GM19438 (cell line): ENCODE results near the gene ABHD5.

Source experiments
- ATAC-seq: cut with Tn5 transposase; IDR thresholded peaks from one replicate; pipeline ENCODE4 v1.9.1; 2021; ENCODE audit warnings: low read depth; ENCODE audit not compliant: unreplicated experiment

The ABHD5 gene

DNA sequence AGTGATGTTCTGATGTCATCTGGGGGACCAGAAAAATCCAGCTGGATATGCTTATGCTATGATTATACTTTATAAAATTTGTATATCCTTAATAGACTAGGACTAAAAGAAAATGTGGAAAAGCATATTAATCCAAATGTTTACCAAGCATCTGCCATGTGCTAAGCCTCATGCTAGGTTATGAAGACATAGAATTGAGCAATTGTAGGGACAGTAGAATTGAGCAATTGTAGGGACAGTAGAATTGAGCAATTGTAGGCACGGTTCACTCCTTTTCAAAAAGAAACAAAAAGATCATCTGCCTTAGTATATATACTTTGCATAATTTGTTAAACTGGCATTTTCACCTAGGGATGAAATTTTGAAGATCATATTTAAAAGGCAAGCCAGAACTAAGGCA is 18.3 kb downstream of the ABHD5 start:
- ATAC-seq: no peak

DNA sequence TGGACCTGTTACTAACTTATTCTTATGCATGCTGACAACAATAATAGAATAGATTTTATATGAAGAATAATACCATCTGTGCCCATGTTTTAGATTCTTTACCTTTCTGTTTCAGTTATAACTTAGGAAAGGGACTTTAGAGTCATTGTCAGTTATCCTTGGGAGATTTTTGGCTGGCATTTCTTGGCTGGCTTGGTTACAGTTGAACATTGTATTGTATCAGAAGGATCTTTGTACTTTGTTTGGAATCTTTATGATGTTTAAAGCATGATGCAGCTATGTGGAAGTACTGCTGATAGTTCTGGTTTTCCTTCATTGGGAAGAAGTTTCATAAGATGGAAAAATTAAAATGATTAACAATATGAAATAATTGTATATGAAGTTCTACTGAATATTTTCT is 19.9 kb downstream of the ABHD5 start:
- no peak for ATAC-seq

DNA sequence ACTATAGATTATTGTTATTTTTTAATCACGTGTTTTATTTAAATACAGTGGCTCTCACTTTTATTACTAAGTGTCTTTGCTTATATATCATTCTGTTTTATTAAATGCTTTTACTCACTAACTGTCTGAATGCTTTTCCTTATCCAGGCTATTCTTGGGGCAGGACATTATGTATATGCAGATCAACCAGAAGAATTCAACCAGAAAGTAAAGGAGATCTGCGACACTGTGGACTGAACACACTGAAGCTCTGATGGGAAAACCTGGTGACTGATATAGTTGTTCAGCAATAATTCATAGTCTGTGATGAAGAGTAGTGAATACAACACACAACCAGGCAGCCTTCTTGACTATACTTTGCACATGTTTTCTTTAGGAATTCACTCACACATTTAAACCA is 27.6 kb downstream of the ABHD5 start:
- ATAC-seq: no peak

DNA sequence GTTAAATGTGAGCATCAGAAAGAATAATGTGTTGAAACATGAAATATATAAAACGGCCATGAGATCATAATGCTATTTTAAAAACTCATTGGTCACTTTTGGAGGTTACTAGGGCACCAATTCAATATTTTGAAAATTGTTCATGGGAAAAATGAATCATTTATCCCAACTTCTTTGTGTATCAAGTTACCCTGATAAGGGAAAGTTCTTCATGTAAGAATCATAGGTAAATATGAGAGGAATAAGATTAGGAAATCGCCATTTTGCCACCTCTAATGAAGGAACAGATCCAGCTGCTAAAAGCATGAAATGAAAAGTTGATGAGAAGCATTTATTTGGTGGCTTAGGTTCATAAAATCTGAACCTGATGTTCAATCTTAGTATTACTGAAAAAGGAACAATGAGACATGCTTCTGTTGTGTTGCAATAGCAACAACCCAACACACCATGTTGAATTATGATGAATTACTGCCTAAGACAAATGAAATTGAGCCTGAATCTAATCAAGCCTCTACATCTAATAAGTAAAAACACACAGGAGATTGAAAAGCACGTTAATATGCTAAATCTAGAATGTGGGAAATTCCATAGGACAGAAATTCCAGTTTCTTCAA is 32.5 kb downstream of the ABHD5 start:
- ATAC-seq: no peak

DNA sequence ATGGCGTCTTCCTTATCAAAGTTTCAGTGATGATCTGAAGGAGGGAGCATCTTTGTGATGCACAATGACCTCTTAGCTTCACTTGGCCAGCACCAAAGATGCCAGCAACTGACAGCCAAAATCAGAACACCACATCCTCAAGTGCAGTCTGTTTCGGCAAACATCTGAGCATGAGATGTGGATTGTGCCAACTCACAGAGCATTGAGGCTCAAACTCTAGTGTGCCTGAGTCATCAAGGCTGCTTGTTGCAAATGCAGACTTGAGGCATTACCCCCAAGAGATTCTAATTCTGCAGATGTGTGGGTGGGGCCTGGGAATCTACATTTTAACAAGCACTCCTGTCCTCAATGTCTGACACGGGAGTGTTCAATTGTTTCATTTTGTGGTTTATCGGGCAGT is 35.8 kb downstream of the ABHD5 start:
- ATAC-seq: no peak

DNA sequence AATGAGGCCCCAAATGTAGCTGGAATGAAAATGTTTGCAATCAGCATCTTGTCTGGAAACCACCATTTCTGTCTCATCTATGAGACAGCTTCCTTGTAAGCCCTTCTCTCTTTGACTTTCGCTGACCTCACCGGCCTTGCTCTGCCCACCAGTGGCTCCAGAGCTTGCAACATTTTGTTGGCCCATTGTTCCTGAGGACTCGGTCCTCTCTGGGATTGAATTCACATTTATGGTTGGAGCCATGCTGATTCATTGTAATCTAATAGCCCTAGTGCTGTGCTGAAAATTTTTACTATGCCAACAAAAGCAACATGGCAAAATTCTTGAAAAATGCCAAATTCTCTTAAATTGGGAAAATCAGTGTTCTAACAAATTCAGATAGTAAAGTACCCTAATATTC is 37.2 kb downstream of the ABHD5 start:
- ATAC-seq: no peak

DNA sequence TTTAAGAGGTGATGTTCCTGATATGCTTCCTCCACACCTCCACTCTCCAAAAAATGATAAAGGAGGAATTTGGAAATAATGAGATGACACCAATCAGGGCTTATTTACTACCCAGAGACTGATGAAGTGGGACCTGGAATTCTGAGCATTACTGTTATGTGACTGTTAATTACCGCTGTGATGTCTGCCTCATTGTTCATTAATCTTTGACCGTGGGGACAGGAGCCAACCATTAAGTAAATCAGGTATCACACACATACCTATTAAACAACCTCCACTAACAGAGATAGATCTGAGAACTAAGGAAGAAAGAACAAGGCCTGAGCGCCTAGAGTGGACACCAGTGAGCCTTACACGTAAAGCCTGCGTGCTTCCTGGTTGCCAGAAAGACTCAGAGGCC is 37.7 kb downstream of the ABHD5 start:
- ATAC-seq: no peak

DNA sequence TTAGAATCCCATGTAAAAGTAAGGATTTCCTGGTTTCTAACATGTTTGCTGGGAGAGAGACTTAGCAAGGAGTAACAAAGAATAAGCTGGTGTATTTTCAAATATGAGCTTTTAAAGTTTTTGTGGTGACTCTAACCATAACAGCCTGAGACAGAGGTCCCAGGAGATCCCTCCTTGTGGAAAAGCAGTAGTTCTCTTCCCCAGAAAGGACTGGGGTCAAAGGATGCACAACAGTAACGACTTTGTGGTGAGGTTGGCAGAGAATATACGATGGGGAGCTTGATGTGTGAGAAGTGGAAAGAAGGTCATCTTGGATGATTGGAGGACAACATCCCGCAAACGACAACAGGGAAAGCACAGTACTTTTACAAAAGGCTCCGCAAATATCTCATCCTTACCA is 38.2 kb downstream of the ABHD5 start:
- ATAC-seq: no peak

DNA sequence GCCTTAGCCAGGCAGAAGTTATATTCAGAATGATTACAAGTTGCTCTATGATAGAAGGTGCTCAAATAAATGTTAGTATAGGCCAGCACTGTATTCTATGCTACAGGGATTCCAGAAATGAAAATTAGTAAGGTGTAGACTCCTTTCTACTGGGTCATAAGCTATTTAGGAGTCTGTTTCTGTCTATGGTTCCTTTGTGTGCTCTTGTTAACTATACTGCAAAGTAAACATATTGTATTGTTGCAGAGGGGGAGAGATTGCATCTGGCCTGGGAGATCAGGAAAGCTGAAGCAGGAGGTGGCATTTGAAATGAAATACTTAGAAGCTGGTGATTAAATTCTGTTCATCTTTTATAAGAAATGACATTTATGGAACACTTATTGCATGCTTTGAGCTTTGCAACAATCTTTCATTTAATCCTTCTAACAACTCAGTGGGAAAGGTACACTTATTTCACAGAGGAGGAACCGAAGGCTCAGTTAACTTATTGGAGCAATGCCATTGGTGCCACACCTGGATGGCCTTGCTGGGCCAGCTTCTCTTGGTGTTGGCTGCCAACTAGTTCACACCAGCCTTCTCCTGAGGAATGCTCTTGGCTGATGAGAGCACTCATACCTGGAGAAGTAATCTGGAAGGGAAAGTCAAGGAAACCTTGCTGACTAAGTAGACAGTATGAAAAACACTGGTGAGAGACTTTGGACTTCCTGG is 39.1 kb downstream of the ABHD5 start:
- ATAC-seq: no peak

DNA sequence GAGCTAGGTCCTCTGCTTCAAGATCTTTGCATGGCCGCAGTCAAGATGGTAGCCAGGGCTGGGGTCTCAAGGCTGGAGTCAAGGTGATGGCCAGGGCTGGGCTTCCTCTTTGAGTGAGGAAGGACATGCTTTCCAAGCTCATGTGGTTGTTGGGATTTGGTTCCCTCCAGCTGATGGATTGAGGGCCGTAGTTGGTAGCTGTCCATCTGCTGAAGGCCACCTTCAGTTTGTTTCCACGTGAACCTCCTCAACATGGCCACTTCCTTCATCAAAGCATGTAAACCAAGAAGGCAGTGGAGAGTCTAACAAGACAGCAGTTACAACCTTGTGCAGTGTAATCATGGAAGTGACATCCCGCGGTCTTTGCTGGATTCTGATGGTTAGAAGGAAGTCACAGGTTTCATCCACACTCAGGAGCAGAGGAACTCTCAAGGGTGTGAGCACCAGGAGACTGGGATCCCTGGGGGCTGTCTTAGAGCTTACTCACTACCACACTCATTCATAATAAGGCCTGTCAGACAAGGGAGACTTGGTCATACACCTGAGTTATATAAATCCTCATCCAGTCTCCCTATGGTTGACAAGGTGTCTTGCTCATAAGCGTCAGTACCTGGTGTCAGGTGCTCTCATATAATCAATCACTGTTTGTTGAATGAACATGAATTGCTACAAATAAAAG is 42.1 kb downstream of the ABHD5 start:
- no peak for ATAC-seq

DNA sequence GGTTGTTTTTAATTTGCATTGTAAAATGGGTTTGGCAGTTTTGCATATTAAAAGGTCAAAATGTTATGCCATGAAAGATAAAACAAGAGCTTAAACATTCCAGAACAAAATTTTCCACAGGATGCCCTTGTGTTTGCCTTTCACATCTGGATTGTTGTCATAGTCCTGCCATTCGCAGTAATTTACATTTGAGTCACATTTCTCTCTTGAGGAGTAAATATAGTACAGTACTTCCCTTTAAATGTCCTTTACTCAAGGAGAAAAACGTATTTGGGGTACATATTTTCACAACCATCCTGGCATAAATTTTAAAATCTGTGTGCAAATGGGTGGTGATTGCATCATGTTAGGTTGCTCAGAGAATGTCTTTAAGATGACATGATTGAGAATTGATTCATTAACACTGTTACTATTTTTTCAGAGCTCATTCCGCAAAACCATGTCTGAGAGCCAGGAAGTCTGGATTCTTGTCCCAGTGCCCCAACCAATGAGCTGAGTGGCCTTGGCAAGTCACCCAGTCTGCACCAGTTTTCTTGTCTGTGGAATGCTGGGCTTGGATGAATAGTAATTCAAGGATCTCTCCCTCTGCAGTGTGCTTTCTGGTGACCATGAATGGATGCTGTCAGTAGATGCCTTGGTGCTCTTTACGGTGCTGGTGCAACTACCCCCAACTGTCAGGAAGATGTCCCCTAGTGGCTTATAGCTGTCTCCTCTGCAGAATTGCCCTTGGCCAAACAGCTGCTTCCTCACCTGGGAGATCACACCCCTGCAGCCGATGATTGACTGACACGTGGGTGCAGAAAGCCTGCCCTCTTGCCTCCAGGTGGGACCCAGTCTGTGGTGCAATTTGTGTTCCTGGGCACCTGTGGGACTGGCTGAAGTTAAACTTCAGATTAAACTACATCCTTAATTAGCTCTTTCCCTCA is 43.0 kb downstream of the ABHD5 start:
- no peak for ATAC-seq

DNA sequence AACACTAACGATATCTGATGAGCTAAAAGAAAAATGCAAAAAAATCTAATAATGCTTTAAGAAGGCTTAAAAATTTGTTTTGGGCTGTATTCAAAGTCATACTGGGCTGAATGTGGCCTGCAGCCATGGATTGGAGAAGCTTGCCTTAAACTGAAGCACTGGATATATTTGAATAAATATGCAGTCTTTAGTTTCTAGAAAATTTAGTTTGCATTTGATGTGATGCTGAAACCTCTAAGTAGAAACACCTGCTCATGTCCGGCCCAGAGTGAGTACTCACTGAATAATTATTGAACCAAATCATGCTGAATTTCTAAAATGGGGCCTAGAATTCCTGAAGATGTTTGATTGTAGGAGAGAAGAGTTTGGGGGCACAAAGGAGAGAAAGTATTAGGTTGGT is 43.9 kb downstream of the ABHD5 start:
- ATAC-seq: no peak

DNA sequence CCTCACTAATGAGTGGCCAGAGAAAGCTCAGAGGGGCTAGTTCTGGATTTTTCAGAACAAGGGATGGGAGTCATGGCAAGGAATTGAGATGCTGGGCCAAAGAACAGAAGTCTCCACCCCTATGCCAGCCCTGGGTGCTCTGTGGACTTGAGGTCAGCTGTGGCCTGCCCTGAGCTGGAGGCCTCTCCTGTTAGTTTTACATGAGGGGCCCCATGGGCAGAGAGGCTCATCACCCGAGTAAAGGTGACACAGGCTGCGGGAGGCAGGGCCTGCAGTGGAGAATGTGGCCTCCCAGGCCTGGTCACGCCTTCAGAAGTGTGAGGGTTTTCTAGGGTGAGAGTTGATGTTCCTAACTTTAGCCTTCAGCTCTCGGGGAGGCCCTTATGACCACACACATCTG is 44.9 kb downstream of the ABHD5 start:
- no peak for ATAC-seq

DNA sequence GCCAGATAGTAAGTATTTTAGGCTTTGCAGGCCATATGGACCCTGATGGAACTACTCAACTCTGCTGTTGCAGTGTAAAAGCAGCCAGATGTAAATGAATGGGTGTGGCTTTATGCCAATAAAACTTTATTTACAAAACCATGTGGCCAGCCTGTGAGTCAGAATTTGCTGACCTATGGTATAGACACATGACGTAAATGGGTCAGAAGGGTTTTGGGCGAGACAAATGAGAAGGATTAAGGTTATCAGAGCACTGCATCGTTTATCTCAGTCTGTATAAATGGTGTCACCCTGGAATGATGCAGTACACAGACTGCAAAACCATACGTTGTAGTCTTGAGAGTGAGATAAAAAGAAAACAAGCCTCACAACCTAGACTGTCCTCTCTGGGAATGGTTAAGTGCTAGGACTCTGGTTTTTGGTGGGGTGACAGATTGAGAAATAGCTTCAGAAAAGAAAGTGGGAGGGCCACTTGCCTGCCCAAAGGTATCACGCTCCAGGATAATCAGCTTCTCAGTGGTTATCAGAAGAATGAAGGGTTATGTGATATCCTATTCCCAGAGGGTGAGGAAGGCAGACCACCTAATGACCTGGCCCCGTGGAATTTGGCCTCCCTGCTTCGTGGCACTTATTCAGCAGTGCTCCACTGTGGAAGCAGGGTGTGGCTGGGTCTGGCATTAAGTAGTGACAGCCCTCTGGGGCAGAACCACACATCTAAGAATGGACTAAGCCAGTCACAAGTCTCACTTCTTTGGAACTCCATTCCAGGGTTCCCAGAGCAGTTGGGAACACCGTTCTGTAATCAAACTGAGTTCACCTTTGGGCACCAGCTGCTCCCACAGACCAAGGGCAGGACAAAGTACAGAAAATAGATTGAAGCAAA is 46.1 kb downstream of the ABHD5 start:
- no peak for ATAC-seq

DNA sequence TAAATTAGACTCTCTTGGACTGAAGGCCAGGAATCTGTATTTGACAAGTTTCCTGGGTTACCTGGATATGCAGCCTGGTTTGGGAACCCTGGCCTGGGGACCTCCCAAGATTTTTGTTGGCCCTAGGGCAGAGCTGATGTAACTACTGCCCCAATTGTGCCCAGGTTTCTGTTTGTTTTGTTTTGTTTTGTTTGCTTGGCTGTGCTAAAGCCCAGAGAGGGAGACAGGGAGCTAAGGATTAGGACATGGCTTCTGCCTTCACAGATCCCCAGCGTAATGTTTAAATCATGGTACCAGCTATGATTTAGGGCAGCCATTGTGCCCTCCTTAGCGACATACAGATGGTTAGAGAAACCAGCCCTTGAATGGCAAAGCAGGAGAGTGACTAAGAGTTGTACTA is 47.6 kb downstream of the ABHD5 start:
- ATAC-seq: no peak

DNA sequence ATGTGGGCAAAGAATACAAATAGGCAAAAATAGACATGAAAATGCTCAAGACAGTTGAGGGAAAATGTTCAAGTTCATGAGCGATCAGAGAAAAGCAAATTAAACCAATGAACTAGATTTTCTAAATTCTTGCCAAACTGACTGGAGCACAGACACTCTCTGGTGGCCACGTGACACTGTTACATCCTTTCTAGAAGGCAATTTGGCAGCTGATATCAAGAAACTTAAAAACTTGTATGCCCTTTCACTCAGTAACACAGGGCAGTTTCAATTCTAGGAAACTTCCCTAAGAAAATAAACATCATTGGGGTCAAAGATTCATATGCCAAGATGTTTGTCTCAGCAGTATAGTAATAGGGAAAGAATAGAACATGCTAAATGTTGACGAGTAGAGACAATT is 52.2 kb downstream of the ABHD5 start:
- ATAC-seq: no peak

DNA sequence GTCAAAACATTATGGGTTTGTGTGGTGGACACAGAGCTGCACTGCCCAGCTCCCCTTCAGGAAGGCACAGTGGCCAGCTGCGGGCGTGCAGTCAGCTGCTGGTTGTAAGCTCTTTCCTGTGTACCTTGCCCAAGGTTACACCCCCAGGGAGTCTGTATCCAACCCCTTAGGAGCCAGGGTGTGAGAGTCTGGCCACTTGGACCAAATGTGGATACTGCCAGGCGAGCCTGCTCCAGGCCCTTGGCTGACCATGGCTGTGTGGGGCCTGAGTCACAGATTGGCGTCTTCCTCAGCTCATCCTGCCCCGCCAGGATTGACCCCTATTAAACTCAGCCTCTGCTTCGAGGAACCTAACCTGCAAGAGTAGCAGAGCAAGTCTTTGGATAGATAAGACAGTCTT is 56.9 kb downstream of the ABHD5 start:
- no peak for ATAC-seq

DNA sequence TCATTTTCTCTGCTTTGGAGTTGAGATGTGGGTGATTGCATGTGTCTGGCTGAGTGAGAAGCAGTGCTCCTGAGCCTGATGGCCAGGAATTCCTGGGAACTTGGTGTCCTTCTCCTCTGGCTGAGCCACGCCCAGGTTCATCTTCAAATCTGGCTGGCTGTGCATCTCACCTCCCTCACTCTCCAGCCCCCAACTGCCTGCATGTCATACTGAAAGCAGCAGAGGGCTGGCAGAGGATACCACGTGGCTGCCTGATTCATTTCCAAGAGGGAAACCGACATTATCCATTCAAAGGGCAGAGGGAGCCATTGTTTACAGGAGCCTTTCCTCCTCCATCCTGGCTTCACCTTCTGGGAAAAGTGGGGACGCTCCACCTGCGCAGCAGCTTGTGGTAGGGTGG is 57.4 kb downstream of the ABHD5 start:
- no peak for ATAC-seq

DNA sequence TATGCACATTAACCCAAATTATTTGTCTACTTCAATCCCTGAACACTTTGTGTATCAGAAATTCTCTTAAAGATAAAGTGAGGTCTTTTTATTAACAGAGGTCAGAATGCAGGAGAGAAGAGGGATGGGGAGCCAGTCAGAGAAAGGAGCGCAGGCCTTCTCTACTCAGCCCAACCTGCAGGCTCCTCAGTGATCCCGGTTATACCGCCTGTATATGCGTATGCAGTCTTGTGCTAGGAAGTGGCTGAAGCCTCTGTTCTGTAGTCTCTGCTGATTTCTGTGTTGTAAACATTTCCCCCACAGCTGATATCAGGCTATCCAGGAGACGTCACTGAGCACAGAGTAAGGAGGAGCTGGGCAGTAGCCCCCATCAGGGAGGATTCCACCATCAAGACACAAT is 57.9 kb downstream of the ABHD5 start:
- no peak for ATAC-seq

DNA sequence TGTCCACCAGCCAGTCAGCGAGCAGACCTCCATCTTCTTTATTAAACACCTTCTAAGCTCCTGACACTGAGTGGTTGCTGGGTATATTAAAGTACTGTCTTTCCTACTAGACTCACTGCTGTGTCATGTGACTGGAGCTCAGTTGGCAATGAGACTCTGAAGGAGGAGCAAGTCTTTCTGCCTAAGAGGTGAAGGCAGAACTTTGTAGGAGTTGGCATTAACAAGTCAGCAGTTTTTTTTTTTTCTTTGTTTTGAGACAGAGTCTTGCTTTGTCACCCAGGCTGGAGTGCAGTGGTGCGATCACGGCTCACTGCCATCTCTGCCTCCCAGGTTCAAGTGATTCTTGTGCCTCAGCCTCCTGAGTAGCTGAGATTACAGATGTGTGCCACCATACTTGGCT is 62.2 kb downstream of the ABHD5 start:
- ATAC-seq: no peak
